ENCODE data around the gene TRPM2. TPM values are rescaled to one million over a fixed set of nuclear protein-coding genes. Genes with fewer than 3 reads are reported as not detected.

The TRPM2 gene
- total RNA-seq, 2 experiments from 2014 or later, result 1.9 to 2.9 TPM

- no peaks in the 10 kb centered on the region for H3K27me3 ChIP-seq (ENCODE audit: control insufficient read depth in 1 of 2, insufficient read depth in 2 of 2, low read length in 2 of 2)
- peaks cover 4% of the 10 kb centered on the region for H3K4me1 ChIP-seq (ENCODE audit: insufficient read depth, low read length)
- CTCF ChIA-PET, result no interaction called here
- no peaks in the 10 kb centered on the region for H3K27me3 Mint-ChIP-seq
- no peak for TF ChIP-seq CTCF (IDR thresholded peaks at IDR 0.05)
- H3K27ac Mint-ChIP-seq, result no peak overlapping the region
- no peaks in the 10 kb centered on the region for H3K36me3 ChIP-seq (ENCODE audit: insufficient read depth, low read length)
- H3K36me3 Mint-ChIP-seq (ENCODE audit: low read depth), result no peaks in the 10 kb centered on the region
- H3K4me3 Mint-ChIP-seq, result no peak overlapping the region
- H3K4me1 Mint-ChIP-seq (ENCODE audit: low read depth), result peaks cover 9% of the 10 kb centered on the region
- DNase-seq, result no peak
- H3K4me3 ChIP-seq (ENCODE audit: low read length), result no peak overlapping the region
- intact Hi-C loops (cut with DNase I, micrococcal nuclease), result no loop called here
- no peaks in the 10 kb centered on the region for H3K9me3 Mint-ChIP-seq
- peaks cover 6 to 21% of the 10 kb centered on the region in 2 experiments for H3K9me3 ChIP-seq (ENCODE audit: control insufficient read depth in 1 of 2, insufficient read depth in 1 of 2, low read length in 2 of 2)
- no peak overlapping the region for H3K27ac ChIP-seq (ENCODE audit: low read depth in 1 of 2, low read length in 2 of 2)
- POLR2A ChIA-PET, result no interaction called here
- ATAC-seq (ENCODE audit: poor library complexity), result no peak
These were observed 11.0 kb downstream of the TRPM2 start for GRCh38 chr21:44364151-44365053.

- ATAC-seq (ENCODE audit: poor library complexity) (no peak), DNase-seq (no peak)
- Histone ChIP-seq H3K27ac (ENCODE audit: low read depth in 1 of 2, low read length in 2 of 2) (no peak overlapping the region), H3K27me3 (ENCODE audit: control insufficient read depth in 1 of 2, insufficient read depth in 2 of 2, low read length in 2 of 2) (no peaks in the 10 kb centered on the region), H3K4me1 (ENCODE audit: insufficient read depth, low read length) (peaks cover under 1% of the 10 kb centered on the region), H3K9me3 (ENCODE audit: control insufficient read depth in 1 of 2, insufficient read depth in 1 of 2, low read length in 2 of 2) (peaks cover 6 to 21% of the 10 kb centered on the region in 2 experiments), H3K36me3 (ENCODE audit: insufficient read depth, low read length) (no peaks in the 10 kb centered on the region), H3K4me3 (ENCODE audit: low read length) (no peak overlapping the region)
- Mint-ChIP-seq H3K27ac (no peak overlapping the region), H3K36me3 (ENCODE audit: low read depth) (no peaks in the 10 kb centered on the region), H3K4me3 (no peak overlapping the region), H3K27me3 (no peaks in the 10 kb centered on the region), H3K4me1 (ENCODE audit: low read depth) (peaks cover 5% of the 10 kb centered on the region), H3K9me3 (no peaks in the 10 kb centered on the region)
- ChIA-PET CTCF (no interaction called here), POLR2A (no interaction called here)
- intact Hi-C loops (cut with DNase I, micrococcal nuclease), result no loop called here
- no peak for TF ChIP-seq CTCF (IDR thresholded peaks at IDR 0.05)
These were observed 12.0 kb downstream of the TRPM2 start for GRCh38 chr21:44365251-44365966.

GRCh38 chr21:44365967-44366585 is 12.7 kb downstream of the TRPM2 start:
- no peak for ATAC-seq (ENCODE audit: poor library complexity)
- Mint-ChIP-seq H3K27me3 (no peaks in the 10 kb centered on the region), H3K4me3 (no peak overlapping the region), H3K27ac (no peak overlapping the region), H3K4me1 (ENCODE audit: low read depth) (no peaks in the 10 kb centered on the region), H3K9me3 (no peaks in the 10 kb centered on the region), H3K36me3 (ENCODE audit: low read depth) (no peaks in the 10 kb centered on the region)
- POLR2A ChIA-PET, result no interaction called here
- H3K27me3 ChIP-seq (ENCODE audit: control insufficient read depth in 1 of 2, insufficient read depth in 2 of 2, low read length in 2 of 2), result no peaks in the 10 kb centered on the region
- no peak for DNase-seq
- peaks cover 6 to 28% of the 10 kb centered on the region in 2 experiments for H3K9me3 ChIP-seq (ENCODE audit: control insufficient read depth in 1 of 2, insufficient read depth in 1 of 2, low read length in 2 of 2)
- TF ChIP-seq CTCF (IDR thresholded peaks at IDR 0.05), result no peak
- CTCF ChIA-PET, result no interaction called here
- H3K4me3 ChIP-seq (ENCODE audit: low read length), result no peak overlapping the region
- no peaks in the 10 kb centered on the region for H3K4me1 ChIP-seq (ENCODE audit: insufficient read depth, low read length)
- intact Hi-C loops (cut with DNase I, micrococcal nuclease), result no loop called here
- H3K27ac ChIP-seq (ENCODE audit: low read depth in 1 of 2, low read length in 2 of 2), result no peak overlapping the region
- no peaks in the 10 kb centered on the region for H3K36me3 ChIP-seq (ENCODE audit: insufficient read depth, low read length)
